ENCODE measurements around the gene TMSB4Y.

The TMSB4Y gene

DNA sequence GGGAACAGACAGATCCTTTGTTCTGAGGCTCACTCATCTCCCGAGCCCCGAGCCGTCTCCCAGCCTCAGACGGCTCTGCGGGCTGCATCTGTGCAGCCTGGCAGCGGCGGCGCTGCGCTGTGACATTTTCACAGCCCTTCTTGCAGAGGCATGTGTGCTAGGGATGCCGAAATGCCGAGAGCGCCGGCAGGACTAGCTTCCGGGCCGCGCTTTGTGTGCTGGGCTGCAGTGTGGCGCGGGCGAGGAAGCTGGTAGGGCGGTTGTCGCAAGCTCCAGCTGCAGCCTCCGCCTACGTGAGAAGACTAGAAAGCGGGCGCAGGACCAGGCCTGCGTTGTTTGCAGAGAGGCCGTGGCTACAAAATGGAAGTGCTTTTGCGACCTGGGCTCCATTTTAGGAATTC lies at the start of gene TMSB4Y:
Gene TMSB4Y (plus strand): TSS at position 332 of the 401 bp plus-strand sequence.
- DNase-seq: no peak

DNA sequence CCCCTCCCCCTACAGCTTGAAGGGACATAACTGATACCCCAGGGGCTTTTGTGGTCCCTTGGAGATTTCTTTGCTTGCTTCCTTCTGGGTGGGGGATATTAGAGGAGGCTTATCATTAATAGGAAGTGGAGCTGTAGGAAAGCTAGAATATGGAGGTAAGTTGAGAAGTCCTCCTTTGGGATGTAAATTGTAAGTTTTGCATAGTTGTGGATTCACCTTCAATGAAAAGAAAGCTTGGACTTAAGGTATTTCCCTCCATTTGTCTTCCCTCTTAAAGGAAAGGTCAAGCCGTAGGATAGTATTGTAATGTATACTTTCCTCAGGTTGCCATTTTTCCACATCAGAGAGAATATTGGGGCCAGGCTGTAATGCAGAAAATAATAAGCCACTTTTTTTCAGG lies 39.5 kb upstream of the TMSB4Y start:
- DNase-seq: no peak

DNA sequence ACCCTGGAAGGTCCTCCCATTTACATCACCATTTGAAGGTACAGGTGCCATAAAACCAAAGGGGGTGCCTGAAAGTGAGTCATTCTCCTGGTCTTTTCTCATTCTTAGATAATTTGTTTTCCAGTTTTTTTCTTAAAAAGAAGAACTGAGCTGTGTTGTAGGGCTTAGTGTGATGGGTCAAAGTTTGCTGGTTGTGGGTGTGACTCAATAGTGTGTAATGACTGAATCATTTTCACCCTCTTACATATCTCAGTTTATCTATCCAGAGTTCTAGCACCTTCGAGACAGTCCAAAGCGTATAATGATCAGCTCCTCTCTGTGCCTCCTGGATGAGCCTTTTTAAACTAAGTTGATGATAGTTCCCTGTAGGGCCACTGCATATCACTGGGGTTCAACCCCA lies 32.6 kb upstream of the TMSB4Y start:
- no peak for DNase-seq

DNA sequence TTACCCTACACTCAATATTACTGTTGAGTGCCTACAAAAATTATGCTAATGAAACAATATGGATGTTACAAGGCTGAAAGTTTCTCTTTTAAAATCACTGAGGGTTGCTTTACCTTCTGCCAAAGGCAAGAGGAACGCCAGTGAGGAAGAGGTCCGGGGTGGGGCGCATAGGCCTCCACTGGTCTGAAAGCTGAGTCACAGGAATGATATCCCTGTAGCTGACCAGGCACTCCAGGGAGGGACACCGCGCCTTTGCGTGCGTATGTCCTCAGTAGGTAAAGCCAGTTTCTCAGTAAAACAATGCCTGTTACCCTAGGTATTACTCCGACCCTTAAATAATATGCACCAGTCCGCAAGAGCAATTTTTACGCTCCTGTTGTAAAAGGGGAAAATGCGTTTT lies 1.4 kb upstream of the TMSB4Y start:
- no peak for DNase-seq

DNA sequence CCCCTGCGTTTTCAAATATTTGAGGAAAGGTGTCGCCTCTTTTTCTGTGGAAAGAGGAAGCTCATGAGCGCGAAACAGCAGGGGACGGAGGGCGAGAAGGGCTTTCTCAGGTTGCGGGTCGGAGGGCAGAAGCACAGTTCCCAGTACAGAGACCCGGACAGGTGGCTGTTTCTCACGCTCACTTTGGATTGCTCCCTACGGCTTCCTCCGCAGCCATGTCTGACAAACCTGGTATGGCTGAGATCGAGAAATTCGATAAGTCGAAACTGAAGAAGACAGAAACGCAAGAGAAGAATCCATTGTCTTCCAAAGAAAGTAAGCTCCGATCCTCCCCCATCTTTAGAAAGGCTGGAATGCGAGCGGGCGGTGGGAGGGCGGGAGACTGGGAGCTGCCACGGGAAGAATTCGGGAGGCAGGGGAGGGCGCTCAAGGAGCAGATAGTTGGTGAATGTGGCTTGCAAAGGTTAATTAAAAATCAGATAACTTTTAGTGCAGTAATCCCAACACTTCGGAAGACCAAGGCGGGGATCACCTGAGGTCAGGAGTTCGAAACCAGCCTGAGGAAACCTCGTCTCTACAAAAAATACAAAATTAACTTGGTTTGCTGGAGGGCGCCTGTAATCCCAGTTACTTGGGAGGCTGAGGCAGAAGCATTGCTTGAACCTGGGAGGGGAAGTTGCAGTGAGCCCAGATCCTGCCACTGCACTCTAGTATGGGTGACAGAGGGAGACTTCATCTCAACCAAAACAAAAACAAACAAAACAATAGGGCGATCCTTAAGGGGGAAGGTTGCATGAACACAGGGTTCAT lies 627 bp downstream of the TMSB4Y start:
- no peak for DNase-seq

DNA sequence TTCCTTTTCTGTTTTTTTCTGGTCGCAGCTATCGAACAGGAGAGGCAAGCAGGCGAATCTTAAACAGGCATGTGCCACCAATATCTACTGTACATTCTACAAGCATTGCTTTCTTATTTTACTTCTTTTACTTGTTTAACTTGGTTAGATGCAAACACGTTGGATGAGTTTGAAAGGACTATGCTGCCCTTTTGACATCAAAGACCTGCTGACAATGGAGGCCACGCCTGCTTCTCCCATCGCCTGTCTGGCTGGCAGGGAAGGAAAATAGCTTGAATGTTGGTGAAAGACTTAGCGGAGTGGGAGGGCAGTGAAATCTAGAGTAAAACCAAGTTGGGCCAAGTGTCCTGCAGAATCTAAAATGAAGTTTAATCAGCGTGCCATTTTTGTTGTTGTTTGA lies 1.5 kb downstream of the TMSB4Y start:
- DNase-seq: no peak

DNA sequence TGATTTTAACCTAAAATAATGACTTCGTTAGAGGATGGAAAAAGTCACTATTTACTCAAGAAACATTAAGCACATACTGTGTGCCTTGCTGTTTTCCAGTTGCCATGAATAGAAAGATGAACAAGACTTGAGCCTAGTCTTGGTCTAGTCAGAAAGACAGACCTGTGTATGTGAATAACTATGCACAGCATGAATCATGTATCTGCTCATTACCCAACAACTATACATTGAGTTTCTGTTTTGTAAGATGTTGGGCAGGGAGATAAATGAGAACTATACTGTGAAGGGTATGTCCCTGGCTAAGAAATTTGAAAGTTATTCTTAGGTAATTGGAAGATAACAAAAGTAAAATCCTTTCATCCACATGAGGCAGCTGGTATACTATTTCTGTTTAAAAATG lies 4.3 kb downstream of the TMSB4Y start:
- no peak for DNase-seq

DNA sequence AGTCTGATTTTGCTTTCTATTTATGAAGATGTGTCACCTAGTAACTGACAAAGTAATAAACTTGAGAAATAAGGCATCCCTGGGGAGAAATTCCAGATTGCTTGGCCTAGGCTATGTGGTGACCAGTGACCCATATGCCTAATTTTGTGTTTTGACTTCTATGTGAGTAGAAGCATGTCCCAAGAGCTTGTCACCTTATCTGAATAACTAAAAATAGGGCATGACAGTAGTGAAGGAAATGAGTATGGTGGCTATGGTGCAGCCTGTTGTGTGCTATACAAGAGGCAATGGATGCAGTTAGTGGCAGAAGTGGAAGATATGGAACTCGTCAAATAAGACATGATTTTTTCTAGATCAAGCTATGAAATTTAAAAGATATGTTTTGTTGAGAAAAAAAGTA lies 15.3 kb downstream of the TMSB4Y start:
- no peak for DNase-seq

DNA sequence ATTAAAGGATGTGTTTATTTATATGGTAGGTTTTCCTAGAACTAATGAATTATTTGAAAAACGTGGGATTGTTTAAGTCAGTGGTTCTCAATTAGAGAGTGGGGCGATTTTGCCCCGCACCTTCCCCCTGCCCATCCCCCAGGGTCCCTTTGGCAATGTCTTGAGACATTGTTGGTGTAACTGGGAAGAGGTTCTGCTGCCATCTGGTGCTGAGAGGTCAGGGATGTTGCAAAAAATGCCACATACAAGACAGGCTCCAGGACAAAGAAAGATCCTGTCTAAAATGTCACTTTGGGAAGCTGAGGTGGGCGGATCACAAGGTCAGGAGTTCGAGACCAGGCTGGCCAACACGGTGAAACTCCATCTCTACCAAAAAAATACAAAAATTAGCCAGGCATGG lies 25.8 kb downstream of the TMSB4Y start:
- DNase-seq: no peak

DNA sequence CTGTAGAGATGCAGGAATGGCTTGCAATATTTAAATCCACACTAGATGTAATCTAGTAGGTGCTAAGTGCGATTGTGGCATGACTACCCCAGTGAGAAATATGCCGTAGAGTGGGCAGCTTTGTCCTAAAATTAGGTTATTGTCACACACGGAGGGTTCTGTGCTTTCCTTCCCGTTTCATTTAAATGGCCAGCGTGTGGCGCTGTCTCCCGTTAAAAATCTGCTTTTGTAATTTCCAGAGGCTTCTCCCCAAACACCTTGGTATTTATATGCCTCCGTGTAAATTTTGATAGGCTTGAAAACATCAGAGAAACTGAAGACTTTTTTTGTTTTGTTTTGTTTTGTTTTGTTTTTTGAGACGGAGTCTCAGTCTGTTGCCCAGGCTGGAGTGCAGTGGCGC lies 34.9 kb downstream of the TMSB4Y start:
- no peak for DNase-seq

DNA sequence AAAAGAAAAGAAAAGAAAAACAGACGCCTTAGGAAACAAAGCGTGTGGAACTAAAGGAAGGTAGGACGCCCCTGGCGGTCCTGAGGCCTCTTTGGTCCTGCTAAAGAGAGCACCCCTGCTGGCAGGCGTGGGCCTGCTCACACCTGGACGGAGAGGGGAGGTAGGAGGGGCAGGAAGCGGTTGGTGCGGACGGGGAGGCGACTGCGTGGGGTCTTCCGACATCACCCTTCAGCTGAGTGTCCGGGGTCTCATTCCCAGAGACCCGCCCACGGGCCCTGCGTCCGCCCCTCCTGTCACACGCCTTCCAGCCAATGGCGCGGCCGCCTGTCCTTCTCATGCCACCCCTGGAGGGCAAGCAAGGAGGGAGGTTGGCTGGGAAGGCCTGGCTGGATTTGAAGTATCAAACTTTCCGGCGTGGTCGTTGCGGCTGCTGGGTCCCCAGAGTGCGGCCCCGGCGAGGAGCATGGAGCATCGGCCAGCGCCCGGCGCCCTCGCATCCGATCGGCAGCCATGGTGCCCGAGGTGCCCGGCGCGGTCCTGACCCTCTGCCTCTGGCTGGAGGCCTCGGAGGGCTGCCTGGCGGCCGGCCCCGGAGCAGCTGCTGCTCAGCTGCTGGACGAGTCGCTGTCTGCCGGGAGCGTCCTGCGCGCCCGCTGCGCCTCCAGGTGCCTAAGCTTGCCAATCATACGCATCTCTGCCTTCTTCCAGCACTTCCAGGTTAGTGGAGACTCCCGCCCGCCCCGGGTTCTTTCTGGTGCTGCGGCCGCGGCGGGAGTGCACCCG lies 47.8 kb downstream of the TMSB4Y start:
- DNase-seq: no peak

DNA sequence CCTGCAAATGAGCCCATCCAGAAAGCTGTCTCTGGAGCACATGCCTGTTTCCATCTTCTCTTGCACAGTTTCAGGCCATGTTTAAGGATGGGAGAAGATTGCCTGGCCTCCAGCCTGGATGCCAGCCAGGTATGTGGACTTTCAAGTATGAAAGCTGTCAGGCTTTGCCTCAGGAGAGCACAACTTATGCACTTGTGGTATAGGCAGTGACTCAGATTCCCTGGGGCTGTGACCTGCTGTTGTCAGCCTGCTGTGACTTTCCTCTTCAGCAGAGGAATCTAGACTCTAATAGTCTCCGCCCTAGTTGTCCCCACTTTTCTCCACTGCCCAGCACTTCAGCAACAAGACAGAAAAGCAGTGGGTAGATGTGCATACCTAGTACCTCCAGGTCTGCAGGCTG lies 51.0 kb downstream of the TMSB4Y start:
- DNase-seq: no peak

Measured in SHP77 (cell line).